Activated effector memory CD4-positive, alpha-beta T cell treated with Interleukin-2 at 50 U/mL for 16 hours (primary cell): ENCODE measurements around the gene HIPK2.

Source experiments
- DNase-seq: peaks from one replicate; pipeline ENCODE4 v3.0.0-alpha.2; 2020

HIPK2 gene

DNA sequence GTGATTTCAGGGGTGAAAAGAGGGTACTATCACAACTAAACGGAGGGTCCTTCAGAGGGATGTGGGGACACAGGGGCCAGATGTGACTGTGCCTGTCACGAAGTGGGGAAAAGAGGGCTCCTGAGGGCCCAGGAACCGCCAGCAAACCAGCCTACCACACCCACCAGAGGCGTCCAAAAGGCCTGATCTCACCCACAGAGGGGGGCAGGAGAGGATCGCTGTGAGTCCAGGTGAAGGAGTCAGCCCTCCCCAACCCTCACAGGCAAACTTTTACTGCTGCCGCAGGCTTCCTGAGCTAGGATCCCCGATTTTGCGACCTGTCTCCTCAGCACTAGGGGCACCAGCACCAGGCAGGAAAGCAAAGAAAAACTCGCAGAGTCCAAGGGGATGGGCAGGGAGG lies 64.7 kb downstream of the HIPK2 start:
- DNase-seq = no peak

DNA sequence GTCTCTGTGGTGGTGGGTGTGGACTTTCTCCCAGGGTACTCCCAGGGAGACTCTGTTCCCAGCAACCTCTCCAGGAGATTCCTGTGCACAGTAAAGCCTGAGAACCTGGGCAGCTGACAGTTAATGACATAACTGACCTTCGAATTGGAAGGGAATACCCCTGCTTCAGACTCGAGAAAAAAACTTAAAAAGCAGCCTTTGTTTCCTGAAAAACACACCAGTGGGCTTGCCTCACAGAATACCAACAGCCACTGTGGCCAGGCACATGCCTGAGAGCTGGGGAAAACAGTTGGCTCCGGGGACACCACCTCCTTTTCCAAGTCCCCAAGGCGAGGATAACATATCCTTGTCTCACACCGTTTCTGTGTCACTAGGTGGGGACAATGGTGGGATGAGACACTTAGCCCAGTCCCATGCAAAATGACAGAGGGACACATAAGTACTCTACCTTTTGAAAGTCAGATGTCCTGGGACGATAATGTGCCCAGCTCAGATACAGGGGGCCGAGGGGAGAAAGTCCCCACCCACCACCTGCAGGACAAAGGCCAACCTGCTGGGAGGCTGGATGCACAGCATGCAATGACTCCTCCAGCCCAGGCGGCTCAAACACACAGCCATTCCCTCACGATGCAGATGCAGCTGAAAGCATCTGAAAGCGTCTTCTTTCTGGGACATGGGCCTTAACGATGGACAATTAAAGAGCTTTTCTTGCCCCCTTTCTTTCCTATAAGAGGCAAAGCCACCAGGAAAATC lies 65.6 kb downstream of the HIPK2 start:
- no peak for DNase-seq

DNA sequence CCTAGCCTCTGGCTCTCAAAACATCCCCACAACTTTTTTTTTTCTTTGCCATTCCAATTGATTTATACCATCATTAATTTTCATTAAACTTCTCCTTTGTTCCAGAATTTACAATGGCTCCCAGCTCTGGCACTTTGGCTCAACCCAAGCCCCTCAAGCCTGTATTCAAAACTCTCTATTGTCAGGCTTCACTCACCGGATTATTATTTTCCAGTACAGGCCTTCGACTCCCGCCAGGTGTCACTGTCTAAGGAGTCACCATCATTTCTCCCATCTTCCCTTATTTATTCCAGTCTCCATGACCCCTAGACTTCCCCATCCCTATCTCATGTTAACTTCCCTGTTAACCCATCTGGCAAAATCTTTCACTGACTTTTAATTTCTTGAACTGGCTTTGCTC lies 67.8 kb downstream of the HIPK2 start:
- DNase-seq = no peak

DNA sequence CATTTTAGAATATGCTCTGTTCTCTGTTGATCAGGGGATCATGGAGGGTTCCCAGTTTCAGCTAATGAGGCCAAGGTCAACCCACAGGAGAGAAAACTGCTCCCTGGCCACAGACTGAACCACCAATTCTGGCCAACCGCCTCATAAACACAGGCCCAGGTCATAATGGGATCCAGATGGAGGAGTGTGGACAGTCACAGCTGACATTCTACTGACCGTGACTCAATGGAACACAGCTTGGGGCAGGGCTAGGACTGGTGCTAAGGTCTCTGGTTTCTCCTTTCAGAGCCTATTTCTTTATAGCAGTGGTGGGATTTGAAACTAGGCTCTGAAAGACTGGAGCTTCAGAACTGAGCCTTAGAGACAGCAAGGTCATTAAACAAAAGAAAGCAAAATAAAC lies 68.3 kb downstream of the HIPK2 start:
- DNase-seq = no peak

DNA sequence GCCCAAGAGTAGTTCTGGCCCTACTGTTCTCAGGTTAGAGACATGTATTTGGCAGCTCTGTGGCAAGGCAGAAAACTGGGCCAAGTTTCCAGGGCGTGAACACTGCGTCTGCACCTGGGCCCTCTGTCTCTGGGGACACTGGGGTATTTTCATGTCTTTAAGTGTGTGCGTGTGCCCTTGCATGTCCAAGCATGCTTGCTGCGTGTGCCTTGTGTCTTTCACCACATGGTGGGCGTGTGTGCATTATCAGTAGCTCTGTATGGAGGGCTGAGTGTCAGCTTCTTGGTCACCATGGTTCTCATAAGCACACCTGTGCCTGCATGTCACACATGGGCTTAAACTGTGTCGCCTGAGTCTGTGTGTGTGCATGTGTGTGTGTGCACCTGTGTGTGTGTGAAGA lies 69.3 kb downstream of the HIPK2 start:
- no peak for DNase-seq

GRCh38 chr7:139706837-139707236 lies 71.0 kb downstream of the HIPK2 start:
- DNase-seq = no peak

GRCh38 chr7:139704308-139704879 lies 73.4 kb downstream of the HIPK2 start:
- no peak for DNase-seq

DNA sequence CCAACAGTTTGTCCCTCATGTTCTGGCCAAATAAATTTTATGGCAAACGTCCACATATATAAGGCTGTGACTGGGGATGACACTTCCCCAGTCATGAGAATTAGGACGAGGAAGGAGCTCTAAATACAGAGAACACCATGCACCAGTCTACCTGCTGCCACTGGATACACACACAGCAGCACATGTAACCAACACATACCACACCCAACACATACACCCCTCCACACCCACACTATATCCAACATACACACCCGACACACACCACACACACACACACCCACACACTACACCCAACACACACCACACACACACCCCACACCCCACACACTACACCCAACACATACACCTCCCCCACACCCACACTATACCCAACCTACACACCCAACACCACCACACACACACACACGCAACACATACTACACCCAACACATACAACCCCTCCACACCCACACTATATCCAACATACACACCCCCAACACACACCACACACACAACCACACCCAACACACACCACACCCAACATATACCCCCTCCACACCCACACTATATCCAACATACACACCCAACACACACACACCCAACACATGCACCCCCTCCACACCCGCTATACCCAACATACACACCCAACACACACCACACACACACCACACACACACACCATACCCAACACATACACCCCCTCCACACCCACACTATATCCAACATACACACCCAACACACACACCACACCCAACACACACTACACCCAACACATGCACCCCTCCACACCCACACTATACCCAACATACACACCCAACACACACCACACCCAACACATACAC lies 74.1 kb downstream of the HIPK2 start:
- no peak for DNase-seq

GRCh38 chr7:139702811-139703486 lies 74.8 kb downstream of the HIPK2 start:
- DNase-seq = no peak

GRCh38 chr7:139702313-139702731 lies 75.5 kb downstream of the HIPK2 start:
- no peak for DNase-seq

DNA sequence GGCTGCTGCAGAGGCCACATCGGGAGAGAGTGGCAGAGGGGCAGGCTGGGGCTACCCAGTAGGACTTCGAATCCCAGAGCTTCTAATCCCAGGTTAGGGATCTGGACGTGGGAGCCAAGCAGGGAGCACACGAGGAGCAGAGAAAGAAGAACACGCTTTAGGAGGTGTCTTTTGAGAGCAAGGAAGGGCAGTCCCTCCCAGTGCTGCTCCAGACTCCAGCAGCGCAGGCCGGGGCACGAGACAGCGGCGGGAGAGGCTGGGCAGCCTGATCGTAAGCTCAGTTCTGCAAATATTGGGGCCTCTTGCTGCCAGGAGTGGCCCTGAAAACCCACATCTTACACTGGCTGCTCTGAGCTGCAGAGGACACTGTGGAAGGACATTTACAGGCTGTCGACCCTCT lies 75.9 kb downstream of the HIPK2 start:
- no peak for DNase-seq

- no peak for DNase-seq
Measured at GRCh38 chr7:139700505-139701235, 77.1 kb downstream of the HIPK2 start.

DNA sequence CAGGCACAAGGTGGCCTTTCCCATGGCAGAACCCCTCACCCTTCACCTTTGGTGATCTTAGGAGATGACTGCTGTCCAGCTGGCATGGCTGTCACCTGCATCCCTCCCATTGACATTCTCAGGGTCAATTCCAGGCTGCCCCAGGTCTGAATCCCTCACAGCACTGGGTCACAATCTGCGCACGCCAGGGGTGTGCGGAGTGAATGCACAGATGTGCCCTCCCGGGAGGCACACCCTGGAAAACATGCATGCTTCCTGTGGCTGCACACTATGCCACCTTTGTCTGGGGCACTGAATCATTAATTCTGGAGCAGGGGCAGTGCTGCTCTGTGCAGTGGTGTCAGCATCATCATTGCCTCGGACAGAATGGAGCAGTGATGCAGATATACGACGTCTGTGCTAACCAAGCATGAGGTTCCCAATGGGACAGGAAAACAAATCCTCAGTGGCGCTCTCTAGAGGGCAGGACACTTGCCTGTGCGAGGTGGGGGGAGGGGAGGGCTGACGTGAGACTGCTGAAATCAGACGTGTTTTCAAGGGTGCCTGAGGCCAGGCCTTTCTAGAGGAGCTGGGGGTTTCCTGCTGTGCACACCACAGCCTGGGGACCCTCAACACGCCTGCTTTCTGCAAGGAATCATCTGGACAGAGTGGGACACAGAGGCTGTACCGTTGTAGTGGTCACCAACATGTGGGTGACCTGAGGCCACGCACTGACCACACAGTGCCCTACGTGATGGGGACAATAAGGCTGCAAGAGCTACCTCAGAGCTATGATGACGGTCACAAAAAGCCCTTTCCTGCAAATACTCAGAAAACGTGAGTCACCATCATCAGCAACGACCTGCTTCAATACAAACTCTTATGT lies 77.9 kb downstream of the HIPK2 start:
- no peak for DNase-seq

DNA sequence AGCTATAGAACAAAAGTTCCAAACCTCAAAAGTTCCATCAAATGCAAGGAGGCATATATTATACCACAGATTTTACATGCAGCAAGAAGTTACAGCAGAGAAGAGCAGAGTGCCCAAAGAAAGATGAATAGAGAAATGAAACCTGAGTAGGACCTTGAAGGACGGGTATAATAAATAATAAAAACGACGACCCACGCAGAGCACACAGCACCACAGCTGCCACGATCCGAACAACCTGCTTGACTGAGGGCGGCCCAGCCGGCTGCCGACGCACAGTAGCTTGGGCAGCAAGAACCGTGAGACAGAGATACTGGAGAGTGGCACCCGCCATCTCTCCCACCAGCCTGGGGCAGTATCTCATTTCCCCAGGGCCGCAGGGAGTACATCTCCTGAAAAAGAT lies 79.0 kb downstream of the HIPK2 start:
- DNase-seq = no peak

DNA sequence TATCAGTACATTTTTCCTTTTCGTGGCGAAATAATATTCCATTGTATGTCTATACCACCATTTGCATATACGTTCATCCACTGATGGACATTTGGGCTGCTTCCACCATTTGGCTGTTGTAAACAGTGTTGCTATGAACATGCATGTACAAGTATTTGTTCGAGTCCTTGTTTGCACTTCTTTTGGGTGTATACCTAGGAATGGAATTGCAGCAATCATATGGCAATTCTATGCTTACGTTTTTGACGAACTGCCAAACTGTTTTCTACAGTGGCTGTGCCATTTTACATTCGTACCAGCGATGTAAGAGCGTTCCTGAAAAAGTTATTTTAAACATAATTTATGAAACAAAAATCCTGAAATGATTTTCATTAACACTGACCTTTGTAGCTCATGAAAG lies 79.5 kb downstream of the HIPK2 start:
- no peak for DNase-seq

- DNase-seq = no peak
Measured at GRCh38 chr7:139697056-139697455, 80.7 kb downstream of the HIPK2 start.

GRCh38 chr7:139696552-139696951 lies 81.2 kb downstream of the HIPK2 start:
- DNase-seq = no peak

- DNase-seq = no peak
Measured at GRCh38 chr7:139695588-139695987, 82.2 kb downstream of the HIPK2 start.

DNA sequence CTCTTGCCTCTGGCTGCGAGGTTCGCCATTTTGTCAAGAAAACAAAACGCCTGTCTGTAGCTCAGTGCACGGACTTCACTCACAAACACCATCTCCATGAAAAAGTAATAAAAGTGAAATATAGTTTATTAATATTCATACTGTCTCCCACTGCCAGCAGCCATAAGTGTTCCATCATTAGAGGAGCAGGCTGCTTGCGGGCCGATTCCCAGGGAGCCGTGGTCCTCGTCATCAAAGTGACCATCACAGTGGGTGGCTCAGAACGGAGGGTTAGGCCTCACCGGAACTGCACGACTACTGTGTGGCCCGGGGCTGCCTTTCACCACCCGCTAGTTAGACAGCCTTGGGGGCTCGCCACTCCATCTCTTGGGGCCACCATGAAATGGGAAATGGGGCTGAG lies 82.7 kb downstream of the HIPK2 start:
- DNase-seq = no peak

- no peak for DNase-seq
Measured at GRCh38 chr7:139694389-139694676, 83.5 kb downstream of the HIPK2 start.

DNA sequence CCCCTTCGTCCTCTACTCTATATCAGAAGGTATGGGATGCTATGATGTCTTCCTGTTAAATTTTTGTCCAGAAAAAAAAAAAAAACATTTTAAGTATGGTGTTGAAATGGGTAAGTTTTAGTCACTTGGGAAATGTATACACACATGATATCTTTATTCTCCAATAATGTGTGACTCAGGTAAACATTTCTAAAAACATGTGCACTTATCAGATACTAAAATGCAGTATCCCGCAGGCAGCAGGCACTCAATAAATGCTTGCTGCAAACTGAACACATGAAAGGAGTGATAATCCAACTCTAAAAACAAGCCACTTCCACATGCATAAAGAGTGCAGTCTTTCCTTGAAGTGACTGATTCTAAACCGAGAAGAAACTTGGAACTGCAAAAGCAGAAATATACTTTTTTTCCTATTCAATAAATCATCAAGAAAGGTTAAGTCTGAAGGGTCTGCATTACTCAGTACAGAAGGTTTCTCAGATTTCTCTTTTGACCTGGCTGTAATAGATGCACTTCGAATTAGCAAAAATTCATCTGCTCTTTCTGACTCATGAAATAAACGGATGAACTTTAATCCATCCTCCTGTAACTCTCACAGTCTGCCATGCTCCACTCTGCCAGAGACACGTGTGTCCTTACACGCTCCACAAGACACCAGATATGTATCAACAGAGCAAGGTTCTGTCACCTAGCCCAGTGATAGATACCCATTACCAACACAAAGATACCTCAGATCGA lies 84.0 kb downstream of the HIPK2 start:
- no peak for DNase-seq
